Esophagus squamous epithelium (tissue), 5 donors: Measurements from ENCODE around the gene CCL15. TPM values are rescaled to one million over a fixed set of nuclear protein-coding genes. Genes with fewer than 3 reads are reported as not detected.

ENCODE experiments used
- DNase-seq: peaks from one replicate; lab custom pipeline; 2025; lab: John Stamatoyannopoulos, UW
- H3K27ac ChIP-seq, 4 donors: fragments of 200-600 bp; sonication (generic); one replicate each; pipeline ENCODE4 v1.5.1; 2016 to 2019; ENCODE audit warnings: mild to moderate bottlenecking in 1 of 4
- H3K27me3 ChIP-seq, 4 donors: fragments of 200-600 bp; sonication (generic); 1 replicate in 3 of 4; 2 replicates in 1 of 4; pipeline versions ENCODE4 v1.5.1 to v1.6.0; 2017 to 2021; ENCODE audit warnings: antibody characterized with exemption in 1 of 4
- H3K36me3 ChIP-seq, 3 donors: fragments of 200-600 bp; sonication (generic); one replicate each; pipeline ENCODE4 v1.5.1; 2016 to 2019
- H3K4me1 ChIP-seq, 3 donors: fragments of 200-600 bp; sonication (generic); one replicate each; pipeline ENCODE4 v1.5.1; 2017 to 2019
- H3K4me3 ChIP-seq, 4 donors: fragments of 200-600 bp; sonication (generic); 1 replicate in 3 of 4; 2 replicates in 1 of 4; pipeline ENCODE4 v1.5.1; 2016 to 2019; ENCODE audit warnings: mild to moderate bottlenecking in 2 of 4, moderate library complexity in 1 of 4
- H3K9me3 ChIP-seq, 3 donors: fragments of 200-600 bp; sonication (generic); one replicate each; pipeline ENCODE4 v1.5.1; 2016 to 2019
- CTCF ChIP-seq, 6 experiments: fragments of 450-650 bp in 4 of 6; fragments of 200-600 bp in 2 of 6; sonication (generic) in 2 of 6; IDR thresholded peaks; one replicate each; pipeline ENCODE4 v1.5.1; 2016 to 2019; ENCODE audit warnings: antibody characterized with exemption in 6 of 6, mild to moderate bottlenecking in 4 of 6, moderate library complexity in 4 of 6
- POLR2A ChIP-seq, 4 donors: fragments of 450-650 bp; IDR thresholded peaks; one replicate each; pipeline ENCODE4 v1.6.1; 2017; ENCODE audit warnings: antibody characterized with exemption in 4 of 4, mild to moderate bottlenecking in 4 of 4, moderate library complexity in 3 of 4
- WGBS, 2 donors: methylation state at CpG; one replicate each; pipeline ENCODE4 v1.1.5; 2018; 5-methylcytosine and 5-hydroxymethylcytosine counted together
- intact Hi-C: fragments of 100-400 bp; cut with DNase I; formaldehyde crosslinking; loops from one replicate; pipeline ENCODE4 v1.15.0; 2022
- total RNA-seq, 4 donors: library from RNA; depleted of rRNA; stranded (reverse); fragments of >200 nt; gene quantifications; one replicate each; pipeline ENCODE4 v1.1.0, GENCODE V29; 2016
- donor health status: DM: yes; HTN: yes; CAD: no.

The CCL15 gene
- total RNA-seq, 4 donors from 2014 or later = not detected

- WGBS, 2 donors = 87 to 91% methylated on average over 6 to 7 of the region's 7 CpGs
- no peak overlapping the region for H3K4me3 ChIP-seq
- no peak for DNase-seq
- peaks cover 0 to 13% (median 8%) of the 10 kb centered on the region in 3 donors for H3K4me1 ChIP-seq
- intact Hi-C loops = loop anchor here (10.0 kb wide), 1 partner anchor 167 kb away; no protein-coding TSS in a partner anchor
- H3K36me3 ChIP-seq = no peaks in the 10 kb centered on the region
- H3K9me3 ChIP-seq = no peaks in the 10 kb centered on the region
- no peak overlapping the region for H3K27ac ChIP-seq
- H3K27me3 ChIP-seq = no peaks in the 10 kb centered on the region
- TF ChIP-seq CTCF (IDR thresholded peaks at IDR 0.05) (no peak), POLR2A (IDR thresholded peaks at IDR 0.05) (no peak)
Measured at GRCh38 chr17:35977509-35977908, 23.8 kb downstream of the CCL15 start.

- Histone ChIP-seq H3K27me3 (peaks cover 0 to 6% (median 0%) of the 10 kb centered on the region in 4 donors), H3K27ac (peak overlapping the region in 1 of 4 donors; percentile 14), H3K4me3 (no peak overlapping the region), H3K9me3 (no peaks in the 10 kb centered on the region), H3K4me1 (peaks cover 0 to 13% (median 8%) of the 10 kb centered on the region in 3 donors), H3K36me3 (no peaks in the 10 kb centered on the region)
- 27 to 31% methylated on average over 10 of the region's 10 CpGs for WGBS, 2 donors
- intact Hi-C loops = loop anchor here (10.0 kb wide), 1 partner anchor 171 kb away; no protein-coding TSS in a partner anchor
- TF ChIP-seq POLR2A (IDR thresholded peaks at IDR 0.05) (no peak), CTCF (IDR thresholded peaks at IDR 0.05) (no peak)
- DNase-seq = no peak
Measured at GRCh38 chr17:35973333-35974260, 27.8 kb downstream of the CCL15 start.

- intact Hi-C loops = loop anchor here (10.0 kb wide), 1 partner anchor 172 kb away; no protein-coding TSS in a partner anchor
- TF ChIP-seq CTCF (IDR thresholded peaks at IDR 0.05) (no peak), POLR2A (IDR thresholded peaks at IDR 0.05) (no peak)
- DNase-seq = no peak
- no peak overlapping the region for H3K4me3 ChIP-seq
- H3K27ac ChIP-seq = peak overlapping the region in 1 of 4 donors; percentile 9
- 57 to 76% methylated on average over 4 of the region's 4 CpGs for WGBS, 2 donors
- H3K27me3 ChIP-seq = peaks cover 0 to 6% (median 0%) of the 10 kb centered on the region in 4 donors
- H3K4me1 ChIP-seq = peaks cover 0 to 13% (median 8%) of the 10 kb centered on the region in 3 donors
- no peaks in the 10 kb centered on the region for H3K36me3 ChIP-seq
- no peaks in the 10 kb centered on the region for H3K9me3 ChIP-seq
Measured at GRCh38 chr17:35972945-35973332, 28.4 kb downstream of the CCL15 start.

- intact Hi-C loops = loop anchor here (10.0 kb wide), 1 partner anchor 172 kb away; no protein-coding TSS in a partner anchor
- Histone ChIP-seq H3K4me1 (peaks cover 0 to 13% (median 8%) of the 10 kb centered on the region in 3 donors), H3K9me3 (no peaks in the 10 kb centered on the region), H3K36me3 (no peaks in the 10 kb centered on the region), H3K4me3 (no peak overlapping the region), H3K27me3 (peaks cover 0 to 6% (median 0%) of the 10 kb centered on the region in 4 donors), H3K27ac (peak overlapping the region in 1 of 4 donors; percentile 9)
- WGBS, 2 donors = 71 to 77% methylated on average over 5 to 6 of the region's 6 CpGs
- DNase-seq = no peak
- TF ChIP-seq CTCF (IDR thresholded peaks at IDR 0.05) (no peak), POLR2A (IDR thresholded peaks at IDR 0.05) (no peak)
Measured at GRCh38 chr17:35972535-35972934, 28.8 kb downstream of the CCL15 start.

- H3K27me3 ChIP-seq = peaks cover 0 to 6% (median 0%) of the 10 kb centered on the region in 4 donors
- 79 to 88% methylated on average over 1 of the region's 1 CpG for WGBS, 2 donors
Measured at GRCh38 chr17:35972066-35972465, 29.3 kb downstream of the CCL15 start.

More at GRCh38 chr17:35972066-35972465, 29.3 kb downstream of the CCL15 start:
- no peak for DNase-seq
- no peak overlapping the region for H3K27ac ChIP-seq
- TF ChIP-seq CTCF (IDR thresholded peaks at IDR 0.05) = no peak
- TF ChIP-seq POLR2A (IDR thresholded peaks at IDR 0.05) = no peak
- peaks cover 0 to 13% (median 8%) of the 10 kb centered on the region in 3 donors for H3K4me1 ChIP-seq
- H3K9me3 ChIP-seq = no peaks in the 10 kb centered on the region
- H3K4me3 ChIP-seq = no peak overlapping the region
- no peaks in the 10 kb centered on the region for H3K36me3 ChIP-seq
- intact Hi-C loops = loop anchor here (10.0 kb wide), 1 partner anchor 173 kb away; no protein-coding TSS in a partner anchor
